CD4-positive, alpha-beta T cell (primary cell): Measurements from ENCODE around the gene ZNF544. TPM values are rescaled to one million over a fixed set of nuclear protein-coding genes. Genes with fewer than 3 reads are reported as not detected.
"Not testable (repeated sequence)": the region's sequence is repeated elsewhere in the genome, so short reads cannot be mapped to it uniquely, and the experiment has no call there.

Experiments used
- ATAC-seq: fragments of 200-7000 bp; cut with Tn5 transposase; one replicate; pipeline ENCODE4 v1.10.0; 2022; ENCODE audit warnings: mild to moderate bottlenecking; ENCODE audit not compliant: poor library complexity
- CTCF ChIA-PET: fragments of 350-600 bp; sonication (Branson Sonifier 250); formaldehyde crosslinking; loops from one replicate; lab custom pipeline; 2021; ENCODE audit warnings: antibody characterized with exemption, inconsistent platforms; lab: Charles Lee
- POLR2A ChIA-PET: fragments of 350-600 bp; sonication (Branson Sonifier 250); formaldehyde crosslinking; loops from one replicate; lab custom pipeline; 2021; ENCODE audit warnings: antibody characterized with exemption, inconsistent platforms; lab: Charles Lee
- DNase-seq, 14 experiments: peaks; one replicate each; pipeline ENCODE4 v3.0.0-alpha.2; 2013 to 2020; ENCODE audit warnings: mixed read lengths in 2 of 14
- H3K27ac ChIP-seq, 2 donors: one replicate each; pipeline versions ENCODE4 v1.5.1 to v1.7.0; 2013; ENCODE audit warnings: low read length in 2 of 2, low read depth in 1 of 2, mild to moderate bottlenecking in 1 of 2
- H3K27me3 ChIP-seq, 2 experiments: 1 replicate in 1 of 2; 2 replicates in 1 of 2; pipeline versions ENCODE4 v1.6.1 to v1.7.0; 2013; ENCODE audit warnings: low read length in 2 of 2, control low read depth in 1 of 2, mild to moderate bottlenecking in 1 of 2, moderate library complexity in 1 of 2; ENCODE audit not compliant: insufficient read depth in 2 of 2, control insufficient read depth in 1 of 2
- H3K36me3 ChIP-seq: one replicate; pipeline ENCODE4 v1.6.1; 2013; ENCODE audit warnings: low read length, control low read depth; ENCODE audit not compliant: insufficient read depth
- H3K4me1 ChIP-seq: one replicate; pipeline ENCODE4 v1.6.1; 2013; ENCODE audit warnings: low read length, control low read depth; ENCODE audit not compliant: insufficient read depth
- H3K4me3 ChIP-seq: one replicate; pipeline ENCODE4 v1.5.1; 2013; ENCODE audit warnings: mild to moderate bottlenecking, low read length, moderate library complexity
- H3K9me3 ChIP-seq, 2 experiments: 1 replicate in 1 of 2; 2 replicates in 1 of 2; pipeline versions ENCODE4 v1.6.1 to v1.7.0; 2013; ENCODE audit warnings: low read length in 2 of 2, mild to moderate bottlenecking in 2 of 2, control low read depth in 1 of 2, moderate library complexity in 1 of 2; ENCODE audit not compliant: control insufficient read depth in 1 of 2, insufficient read depth in 1 of 2
- H3K27ac Mint-ChIP-seq: one replicate; pipeline ENCODE4 v1.8.0; 2020; ENCODE audit warnings: mixed read lengths
- H3K27me3 Mint-ChIP-seq: one replicate; pipeline ENCODE4 v1.8.0; 2021; ENCODE audit warnings: mixed read lengths
- H3K36me3 Mint-ChIP-seq: one replicate; pipeline ENCODE4 v1.8.0; 2021; ENCODE audit warnings: low read depth, mixed read lengths
- H3K4me1 Mint-ChIP-seq: one replicate; pipeline ENCODE4 v1.8.0; 2021; ENCODE audit warnings: low read depth, mixed read lengths
- H3K4me3 Mint-ChIP-seq: one replicate; pipeline ENCODE4 v1.8.0; 2020; ENCODE audit warnings: mild to moderate bottlenecking, mixed read lengths
- H3K9me3 Mint-ChIP-seq: one replicate; pipeline ENCODE4 v1.8.0; 2020; ENCODE audit warnings: mixed read lengths
- CTCF ChIP-seq: fragments of 200-600 bp; IDR thresholded peaks from one replicate; pipeline ENCODE4 v1.8.0; 2022; ENCODE audit warnings: antibody characterized with exemption, mild to moderate bottlenecking
- intact Hi-C, 2 experiments: fragments of 100-400 bp; cut with DNase I in 1 of 2; cut with micrococcal nuclease in 1 of 2; formaldehyde crosslinking; loops; one replicate each; pipeline versions ENCODE4 v1.15.1 to v1.9.0; 2023 to 2025; cut with DNase I, micrococcal nuclease
- total RNA-seq, 174 experiments: library from RNA in 2 of 174; stranded (reverse) in 2 of 174; gene quantifications; one replicate each; pipeline ENCODE4 v1.2.3 and lab custom pipeline; 2021 to 2026

ZNF544 gene
- total RNA-seq, 2 experiments from 2014 or later, result 6.3 to 7.2 TPM

- Mint-ChIP-seq H3K9me3 (no peaks in the 10 kb centered on the region), H3K36me3 (peaks cover 91% of the 10 kb centered on the region), H3K4me3 (peak within 1 kb of the TSS; percentile 95), H3K4me1 (peaks cover 52% of the 10 kb centered on the region), H3K27ac (peak within 1 kb of the TSS; percentile 95), H3K27me3 (no peaks in the 10 kb centered on the region)
- Histone ChIP-seq H3K9me3 (no peaks in the 10 kb centered on the region), H3K27me3 (no peaks in the 10 kb centered on the region), H3K27ac (peak within 1 kb of the TSS; percentile 93 to 97), H3K36me3 (peaks cover 41% of the 10 kb centered on the region), H3K4me1 (peaks cover 21% of the 10 kb centered on the region), H3K4me3 (peak within 1 kb of the TSS; percentile 96)
- ATAC-seq (peak; percentile 96), DNase-seq (peak; percentile 84 to 99 (median 92))
- ChIA-PET POLR2A (interaction anchor here (0.6 to 3.3 kb wide), 17 partner anchors 12 to 1114 kb away, joined by 3 to 31 read pairs (median 4); partner anchors contain the start of genes ZNF132, ZNF264, ZNF274 and ZNF497), CTCF (interaction anchor here (1.2 kb wide), 1 partner anchor 69 kb away, joined by 3 read pairs; no protein-coding TSS in a partner anchor)
- intact Hi-C loops, result loop anchor here (1.0 to 5.0 kb wide), 10 partner anchors 21 to 212 kb away; partner anchors contain the start of genes ZNF497 (in 2 of the 2), ZNF8 (in 2 of the 2), RPS5 (in 1 of the 2) and ZBTB45 (in 1 of the 2)
- TF ChIP-seq CTCF, result no peak
Observed at GRCh38 chr19:58305065-58305931, 76.6 kb downstream of the ZNF544 start, which contains the start of gene ERVK3-1. ERVK3-1 (plus strand) TSS chr19:58305377; CDS start chr19:58312169, 6,792 bp downstream.

- ATAC-seq, result no peak
- Mint-ChIP-seq H3K4me3 (peak overlapping the region; percentile 95), H3K36me3 (peaks cover 89% of the 10 kb centered on the region), H3K9me3 (no peaks in the 10 kb centered on the region), H3K27ac (peak overlapping the region; percentile 95), H3K27me3 (no peaks in the 10 kb centered on the region), H3K4me1 (peaks cover 55% of the 10 kb centered on the region)
- Histone ChIP-seq H3K4me1 (peaks cover 21% of the 10 kb centered on the region), H3K4me3 (peak overlapping the region; percentile 96), H3K36me3 (peaks cover 40% of the 10 kb centered on the region), H3K27me3 (no peaks in the 10 kb centered on the region), H3K9me3 (no peaks in the 10 kb centered on the region), H3K27ac (peak overlapping the region; percentile 93 to 97)
- ChIA-PET POLR2A (interaction anchor here (0.6 to 3.3 kb wide), 6 partner anchors 21 to 200 kb away, joined by 3 to 31 read pairs (median 8); partner anchors contain the start of genes ZNF274, ZNF584, ZNF8 and ZSCAN22), CTCF (interaction anchor here (1.2 kb wide), 1 partner anchor 70 kb away, joined by 3 read pairs; no protein-coding TSS in a partner anchor)
- no peak for TF ChIP-seq CTCF
- peak in 3 of 14 experiments; percentile 22 to 32 (median 26) for DNase-seq
- intact Hi-C loops, result loop anchor here (1.0 to 5.0 kb wide), 10 partner anchors 20 to 211 kb away; partner anchors contain the start of genes ZNF274 (in 2 of the 2), ZNF497 (in 2 of the 2), ZNF8 (in 2 of the 2) and RPS5 (in 1 of the 2)
Observed at GRCh38 chr19:58305932-58306323, 77.2 kb downstream of the ZNF544 start.

- no peak overlapping the region for H3K27ac Mint-ChIP-seq
- peaks cover 92% of the 10 kb centered on the region for H3K36me3 Mint-ChIP-seq
- H3K9me3 ChIP-seq, result no peaks in the 10 kb centered on the region
- H3K27ac ChIP-seq, result no peak overlapping the region
- ATAC-seq, result no peak
- peak overlapping the region; percentile 62 for H3K4me3 Mint-ChIP-seq
- no peak overlapping the region for H3K4me3 ChIP-seq
- no peak for TF ChIP-seq CTCF
- CTCF ChIA-PET, result no interaction called here
- H3K27me3 ChIP-seq, result no peaks in the 10 kb centered on the region
- peaks cover 58% of the 10 kb centered on the region for H3K4me1 Mint-ChIP-seq
- H3K27me3 Mint-ChIP-seq, result no peaks in the 10 kb centered on the region
- POLR2A ChIA-PET, result interaction anchor here (1.2 to 1.7 kb wide), 3 partner anchors 29 to 124 kb away, joined by 3 to 5 read pairs (median 4); partner anchors contain the start of genes ZNF274 and ZNF8
- no peak for DNase-seq
- H3K9me3 Mint-ChIP-seq, result no peaks in the 10 kb centered on the region
- H3K36me3 ChIP-seq, result peaks cover 54% of the 10 kb centered on the region
- H3K4me1 ChIP-seq, result peaks cover 21% of the 10 kb centered on the region
- intact Hi-C loops, result loop anchor here in 1 of 2 experiments (2.0 to 5.0 kb wide), 3 partner anchors 125 to 210 kb away; partner anchors contain the start of genes ZBTB45, ZNF274 and ZNF324B
Observed at GRCh38 chr19:58307736-58308135, 79.0 kb downstream of the ZNF544 start.

- intact Hi-C loops, H3K27ac Mint-ChIP-seq, POLR2A ChIA-PET: not testable (repeated sequence)
Observed at GRCh38 chr19:58310685-58311084, 82.0 kb downstream of the ZNF544 start.

More at GRCh38 chr19:58310685-58311084, 82.0 kb downstream of the ZNF544 start:
- H3K9me3 Mint-ChIP-seq, H3K27me3 ChIP-seq, H3K4me3 Mint-ChIP-seq, H3K9me3 ChIP-seq, H3K4me3 ChIP-seq, ATAC-seq, H3K27me3 Mint-ChIP-seq, CTCF ChIA-PET, H3K27ac ChIP-seq: not testable (repeated sequence)
- Histone ChIP-seq H3K4me1 (peaks cover 14% of the 10 kb centered on the region), H3K36me3 (peaks cover 80% of the 10 kb centered on the region)
- peaks cover 98% of the 10 kb centered on the region for H3K36me3 Mint-ChIP-seq
- H3K4me1 Mint-ChIP-seq, result peaks cover 46% of the 10 kb centered on the region
- peak in 3 of 14 experiments; percentile 6 to 31 (median 7) for DNase-seq
